T-helper 9 cell (primary cell): ENCODE results near the gene DMAC2.
"Not testable (repeated sequence)": the region's sequence is repeated elsewhere in the genome, so short reads cannot be mapped to it uniquely, and the experiment has no call there.

Source experiments
- DNase-seq: peaks from one replicate; pipeline ENCODE4 v3.0.0-alpha.2; 2020

The DMAC2 gene

DNA sequence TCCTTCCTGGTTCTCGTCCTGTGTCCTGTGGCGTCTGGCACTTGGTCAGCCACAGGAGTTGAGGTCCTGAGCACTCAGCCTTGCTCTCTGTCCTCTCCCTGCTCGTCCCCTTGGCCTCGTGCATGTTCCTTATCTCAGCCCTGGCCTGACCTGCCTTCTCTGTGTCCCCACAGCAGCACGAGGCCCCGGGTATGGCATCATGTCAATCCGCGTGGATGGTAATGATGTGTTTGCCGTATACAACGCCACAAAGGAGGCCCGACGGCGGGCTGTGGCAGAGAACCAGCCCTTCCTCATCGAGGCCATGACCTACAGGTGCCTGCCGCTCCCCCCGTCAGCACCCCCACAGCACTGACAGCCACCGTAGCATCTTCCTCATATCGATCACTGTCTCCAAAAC lies 17.3 kb downstream of the DMAC2 start:
- DNase-seq = no peak

DNA sequence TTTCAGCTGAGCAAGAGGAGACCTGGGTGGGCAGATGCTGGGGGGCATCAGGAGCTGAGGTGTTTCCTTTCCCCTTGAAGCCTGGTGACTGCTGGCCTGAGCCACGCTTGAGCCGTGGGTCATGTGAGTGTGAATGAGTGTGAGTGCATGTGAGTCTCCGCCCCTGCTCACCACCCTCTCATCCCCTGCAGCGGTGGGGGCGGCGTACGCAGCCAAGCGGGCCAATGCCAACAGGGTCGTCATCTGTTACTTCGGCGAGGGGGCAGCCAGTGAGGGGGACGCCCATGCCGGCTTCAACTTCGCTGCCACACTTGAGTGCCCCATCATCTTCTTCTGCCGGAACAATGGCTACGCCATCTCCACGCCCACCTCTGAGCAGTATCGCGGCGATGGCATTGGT lies 17.7 kb downstream of the DMAC2 start:
- no peak for DNase-seq

- DNase-seq = no peak
These were observed 18.4 kb downstream of the DMAC2 start for GRCh38 chr19:41421314-41421713.

GRCh38 chr19:41420101-41420880 lies 19.4 kb downstream of the DMAC2 start:
- no peak for DNase-seq

DNA sequence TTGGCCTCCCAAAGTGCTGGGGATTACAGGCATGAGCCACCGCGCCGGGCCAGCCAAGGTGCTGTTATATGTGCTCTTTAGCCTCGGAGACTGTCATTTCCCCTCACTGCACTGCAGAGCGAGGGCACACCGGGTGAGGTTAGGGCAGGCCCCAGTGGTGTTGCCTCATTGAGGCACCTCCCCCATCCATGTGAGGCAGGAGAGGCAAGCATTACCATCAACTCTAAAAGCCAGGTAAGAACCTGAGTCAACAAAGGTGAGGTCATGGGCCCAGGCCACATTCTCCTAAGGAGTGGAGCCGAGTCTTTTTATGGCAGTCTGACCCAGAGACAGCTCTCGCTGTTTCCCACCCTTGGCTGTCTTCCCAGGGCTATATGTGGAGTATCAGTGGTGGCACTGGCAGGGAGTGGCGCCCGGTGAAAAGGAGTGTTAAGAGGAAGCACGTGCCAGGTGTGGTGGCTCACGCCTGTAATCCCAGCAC lies 23.5 kb downstream of the DMAC2 start:
- DNase-seq = no peak

DNA sequence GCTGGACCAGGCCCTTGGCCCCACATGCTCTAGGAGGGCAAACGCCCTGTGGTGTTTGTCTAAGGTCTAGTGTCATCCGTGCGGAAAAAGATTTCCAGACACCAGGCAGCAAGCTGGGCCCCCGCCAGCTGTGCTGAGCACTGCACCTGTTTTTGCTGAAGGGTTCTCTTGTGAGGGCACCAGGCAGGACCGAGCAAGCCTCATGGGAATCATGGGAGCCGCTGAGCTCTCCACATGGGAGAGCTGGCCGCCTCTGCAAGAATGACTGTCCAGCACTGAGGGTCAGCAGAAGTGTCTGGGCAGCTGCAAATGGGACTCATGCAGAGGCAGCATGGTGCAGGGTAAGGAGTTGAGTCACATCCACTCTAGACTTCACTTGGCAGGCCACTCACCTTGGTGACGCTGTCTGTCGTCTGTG lies 24.5 kb downstream of the DMAC2 start:
- DNase-seq = no peak

DNA sequence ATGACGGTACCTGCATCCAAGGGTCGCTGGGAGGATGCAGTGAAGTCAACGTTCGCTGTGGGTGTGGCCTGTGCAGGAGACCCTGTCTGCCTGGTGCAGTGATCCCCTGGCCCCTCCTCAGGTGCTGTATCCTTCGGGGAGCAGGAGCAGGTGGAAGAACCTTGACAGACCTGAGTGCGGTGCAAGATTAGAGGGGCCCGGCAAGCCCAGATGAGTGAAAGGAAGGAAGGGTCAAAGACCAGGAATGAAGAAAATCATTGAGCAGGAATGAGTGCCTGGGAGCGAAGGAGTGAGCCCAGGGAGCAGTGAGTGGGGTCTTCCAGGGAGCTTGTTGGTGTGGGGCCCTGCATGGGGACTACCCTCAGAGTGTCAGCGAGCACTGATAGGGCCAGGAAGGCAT lies 25.3 kb downstream of the DMAC2 start:
- DNase-seq = no peak

GRCh38 chr19:41413947-41414346 lies 25.8 kb downstream of the DMAC2 start:
- DNase-seq = no peak

- no peak for DNase-seq
These were observed 26.8 kb downstream of the DMAC2 start for GRCh38 chr19:41412953-41413352.

- no peak for DNase-seq
These were observed 27.8 kb downstream of the DMAC2 start for GRCh38 chr19:41411968-41412265.

DNA sequence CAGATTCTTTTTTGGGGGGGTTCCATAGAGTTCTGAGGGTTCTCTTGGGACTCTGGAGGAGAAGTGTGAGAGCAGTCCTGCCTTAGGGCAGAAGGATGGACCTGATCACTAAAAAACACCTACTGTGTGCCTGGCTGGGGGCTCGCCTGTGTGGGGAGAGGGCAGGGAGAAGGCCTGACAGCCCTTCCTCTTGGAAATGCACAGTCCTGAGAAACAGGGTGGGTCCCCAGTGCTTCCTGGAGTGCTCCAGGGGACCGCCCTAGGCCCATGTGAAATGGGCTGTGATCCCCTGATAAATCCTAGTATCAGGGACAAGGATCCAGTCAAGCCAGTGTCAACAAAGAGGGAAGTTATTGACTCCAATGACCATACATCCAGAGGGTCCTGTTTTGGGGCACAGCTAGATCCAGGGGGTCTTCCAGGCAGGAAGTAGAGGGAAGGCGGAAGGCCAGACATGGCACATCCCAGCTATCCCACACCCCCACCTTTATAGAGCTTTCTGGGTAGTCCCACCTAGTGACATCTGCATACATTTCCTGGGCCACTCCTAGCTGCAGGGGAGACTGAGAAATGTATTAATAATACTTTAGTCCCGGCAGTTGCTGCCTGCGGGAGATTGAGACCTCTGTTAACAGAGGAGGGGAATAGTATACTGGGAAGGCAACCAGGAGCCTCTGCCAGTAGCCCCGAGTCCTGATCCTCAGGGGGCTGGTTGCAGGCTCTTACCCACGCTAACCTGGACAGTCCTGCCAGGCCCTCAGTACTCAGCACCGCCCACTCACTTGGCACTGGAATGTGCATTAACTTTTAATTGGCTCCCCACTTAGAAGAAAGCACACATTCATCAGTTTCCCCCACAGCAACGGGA lies 28.4 kb downstream of the DMAC2 start:
- no peak for DNase-seq

- no peak for DNase-seq
These were observed 29.2 kb downstream of the DMAC2 start for GRCh38 chr19:41410336-41411054.

DNA sequence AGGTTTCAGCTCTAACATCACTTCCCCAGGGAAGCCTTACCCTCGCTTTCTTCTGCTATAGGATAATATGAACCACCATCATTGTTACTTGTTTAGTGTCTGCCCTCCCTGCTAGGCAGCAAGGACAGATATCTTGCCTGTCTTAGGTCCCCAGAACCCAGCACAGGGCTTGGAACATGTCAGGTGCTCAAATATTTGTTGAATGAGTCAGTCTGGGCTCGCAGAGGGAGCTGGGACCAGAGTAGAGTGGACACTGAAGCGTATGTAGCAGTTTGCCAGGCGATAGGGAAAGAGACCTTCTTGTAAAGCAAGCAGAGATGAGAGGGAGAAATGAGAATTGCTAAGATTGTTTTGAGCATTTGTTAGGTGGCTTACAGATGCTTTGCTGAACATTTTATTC lies 30.4 kb downstream of the DMAC2 start:
- DNase-seq = no peak

- not testable (repeated sequence) for DNase-seq
These were observed 30.9 kb downstream of the DMAC2 start for GRCh38 chr19:41408846-41409245.

DNA sequence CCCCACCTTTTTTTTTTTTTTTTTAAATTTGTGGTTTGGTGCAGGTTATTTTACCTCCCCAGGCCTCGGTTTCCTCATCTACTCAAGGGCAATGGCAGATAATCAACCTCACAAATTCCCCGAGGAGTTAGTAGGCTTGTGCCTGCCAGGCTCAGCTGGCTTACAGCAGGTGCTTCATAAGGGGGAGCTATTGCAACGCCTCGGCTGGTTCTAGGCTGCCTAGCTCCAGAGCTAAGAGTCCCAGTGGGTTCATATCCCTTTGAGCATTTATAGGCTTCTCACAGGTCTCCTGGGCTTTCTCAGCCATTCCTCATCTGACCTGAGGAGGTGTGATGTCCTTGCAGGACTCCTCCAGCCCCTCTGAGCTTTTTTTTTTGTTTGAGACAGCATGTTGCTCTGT lies 31.5 kb downstream of the DMAC2 start:
- DNase-seq = no peak

GRCh38 chr19:41407271-41407670 lies 32.4 kb downstream of the DMAC2 start:
- no peak for DNase-seq

- no peak for DNase-seq
These were observed 33.9 kb downstream of the DMAC2 start for GRCh38 chr19:41405776-41406175.

GRCh38 chr19:41403181-41403970 lies 36.3 kb downstream of the DMAC2 start:
- DNase-seq = no peak

DNA sequence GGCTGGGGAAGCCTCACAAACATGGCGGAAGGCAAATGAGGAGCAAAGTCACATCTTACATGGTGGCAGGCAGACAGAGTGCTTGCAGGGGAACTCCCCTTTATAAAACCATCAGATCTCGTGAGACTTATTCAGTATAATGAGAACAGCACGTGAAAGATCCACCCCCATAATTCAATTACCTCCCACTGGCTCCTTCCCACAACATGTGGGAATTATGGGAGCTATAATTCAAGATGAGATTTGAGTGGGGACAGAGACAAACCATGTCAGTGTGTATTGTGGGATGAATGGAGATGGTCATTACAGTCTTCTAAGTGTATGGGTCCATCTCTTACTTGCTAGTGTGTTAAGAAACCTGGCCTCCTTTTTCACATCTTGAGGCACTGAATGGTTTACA lies 37.7 kb downstream of the DMAC2 start:
- DNase-seq = no peak

- no peak for DNase-seq
These were observed 38.2 kb downstream of the DMAC2 start for GRCh38 chr19:41401483-41401882.

GRCh38 chr19:41399525-41399924 lies 40.2 kb downstream of the DMAC2 start:
- DNase-seq = no peak

- DNase-seq = no peak
These were observed 40.6 kb downstream of the DMAC2 start for GRCh38 chr19:41399091-41399490.

DNA sequence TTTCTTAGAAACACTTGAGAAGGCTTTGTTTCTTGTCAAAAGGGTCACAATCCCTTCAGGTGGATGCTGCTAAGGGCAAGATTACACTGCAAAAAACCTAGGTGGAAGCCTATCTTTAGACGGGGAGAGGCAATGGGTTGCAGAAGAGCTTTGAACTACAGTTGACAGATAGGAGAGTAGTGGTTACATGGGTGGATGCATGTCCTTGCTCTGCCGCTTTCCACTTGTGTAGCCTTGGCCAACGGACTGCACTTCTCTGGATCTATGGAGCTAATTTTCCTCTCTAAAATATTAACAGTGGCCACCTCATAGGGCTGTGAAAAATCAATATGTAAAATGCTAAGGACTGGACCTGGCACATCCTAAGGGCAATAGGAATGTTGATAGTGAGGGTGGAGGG lies 41.1 kb downstream of the DMAC2 start:
- DNase-seq = no peak
